Measurements from ENCODE around the gene TMCC1.
"Not testable (repeated sequence)": the region's sequence is repeated elsewhere in the genome, so short reads cannot be mapped to it uniquely, and the experiment has no call there.

The TMCC1 gene

GRCh38 chr3:129614927-129615363 lies 278.6 kb downstream of the TMCC1 start:
- H3K4me3 ChIP-seq (ENCODE audit: low read depth, low read length), result no peak overlapping the region
- no peak for DNase-seq (ENCODE audit: low read depth)
- no peak for TF ChIP-seq CTCF (IDR thresholded peaks at IDR 0.05; ENCODE audit: low read depth, low read length, missing control alignments)

GRCh38 chr3:129614435-129614834 lies 279.1 kb downstream of the TMCC1 start:
- no peak for TF ChIP-seq CTCF (IDR thresholded peaks at IDR 0.05; ENCODE audit: low read depth, low read length, missing control alignments)
- no peak overlapping the region for H3K4me3 ChIP-seq (ENCODE audit: low read depth, low read length)
- DNase-seq (ENCODE audit: low read depth), result no peak

GRCh38 chr3:129613367-129613740 lies 280.2 kb downstream of the TMCC1 start:
- TF ChIP-seq CTCF (IDR thresholded peaks at IDR 0.05; ENCODE audit: low read depth, low read length, missing control alignments), result no peak
- DNase-seq (ENCODE audit: low read depth), result no peak
- no peak overlapping the region for H3K4me3 ChIP-seq (ENCODE audit: low read depth, low read length)

- no peak for DNase-seq (ENCODE audit: low read depth)
- H3K4me3 ChIP-seq (ENCODE audit: low read depth, low read length), result no peak overlapping the region
- TF ChIP-seq CTCF (IDR thresholded peaks at IDR 0.05; ENCODE audit: low read depth, low read length, missing control alignments), result no peak
Observed at GRCh38 chr3:129612534-129613366, 280.8 kb downstream of the TMCC1 start.

- no peak for TF ChIP-seq CTCF (IDR thresholded peaks at IDR 0.05; ENCODE audit: low read depth, low read length, missing control alignments)
- DNase-seq (ENCODE audit: low read depth), result no peak
- no peak overlapping the region for H3K4me3 ChIP-seq (ENCODE audit: low read depth, low read length)
Observed at GRCh38 chr3:129611812-129612533, 281.5 kb downstream of the TMCC1 start.

GRCh38 chr3:129611446-129611800 lies 282.1 kb downstream of the TMCC1 start:
- no peak for DNase-seq (ENCODE audit: low read depth)
- no peak for TF ChIP-seq CTCF (IDR thresholded peaks at IDR 0.05; ENCODE audit: low read depth, low read length, missing control alignments)
- no peak overlapping the region for H3K4me3 ChIP-seq (ENCODE audit: low read depth, low read length)

- DNase-seq (ENCODE audit: low read depth); H3K4me3 ChIP-seq (ENCODE audit: low read depth, low read length): not testable (repeated sequence)
Observed at GRCh38 chr3:129610794-129611445, 282.6 kb downstream of the TMCC1 start.
